Measurements from ENCODE around the gene MYB.
"Not testable (repeated sequence)": the region's sequence is repeated elsewhere in the genome, so short reads cannot be mapped to it uniquely, and the experiment has no call there.

Gene MYB

DNA sequence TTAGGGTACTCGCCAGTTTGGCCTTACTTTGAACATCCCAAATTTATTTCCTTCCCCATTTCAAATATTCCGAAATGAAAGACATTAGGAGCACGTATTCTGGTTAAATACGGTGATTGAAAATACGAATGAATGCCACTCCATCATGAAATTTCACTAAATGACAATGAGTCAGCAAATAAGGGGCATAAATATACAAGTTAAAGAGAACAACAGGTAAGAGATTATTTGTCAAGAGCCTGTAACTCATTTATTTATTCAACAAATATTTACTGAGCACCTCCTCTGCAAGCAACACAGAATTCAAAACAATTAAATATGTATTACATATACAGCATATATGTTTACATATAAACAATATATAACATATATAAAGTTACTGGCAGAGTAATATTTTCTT lies 44.8 kb downstream of the MYB start:
- no peak for DNase-seq

DNA sequence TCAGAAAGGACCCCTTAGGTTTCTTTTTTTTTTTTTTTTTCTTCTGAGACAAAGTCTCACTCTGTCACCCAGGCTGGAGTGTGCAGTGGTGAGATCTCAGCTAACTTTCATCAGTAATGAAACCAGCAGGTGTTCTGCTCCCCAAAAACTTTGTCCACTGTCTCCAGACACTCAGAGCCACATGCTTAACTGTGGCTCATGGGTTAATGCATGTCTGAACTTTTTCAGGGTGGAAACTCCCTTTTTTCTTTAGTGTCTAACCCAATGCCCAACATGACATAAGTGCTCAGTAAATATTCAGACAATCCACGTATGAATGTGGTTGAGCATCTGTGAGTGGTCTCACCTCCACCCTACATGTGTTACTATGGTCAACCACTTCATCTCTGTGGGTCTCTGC lies 45.4 kb downstream of the MYB start:
- DNase-seq = no peak

DNA sequence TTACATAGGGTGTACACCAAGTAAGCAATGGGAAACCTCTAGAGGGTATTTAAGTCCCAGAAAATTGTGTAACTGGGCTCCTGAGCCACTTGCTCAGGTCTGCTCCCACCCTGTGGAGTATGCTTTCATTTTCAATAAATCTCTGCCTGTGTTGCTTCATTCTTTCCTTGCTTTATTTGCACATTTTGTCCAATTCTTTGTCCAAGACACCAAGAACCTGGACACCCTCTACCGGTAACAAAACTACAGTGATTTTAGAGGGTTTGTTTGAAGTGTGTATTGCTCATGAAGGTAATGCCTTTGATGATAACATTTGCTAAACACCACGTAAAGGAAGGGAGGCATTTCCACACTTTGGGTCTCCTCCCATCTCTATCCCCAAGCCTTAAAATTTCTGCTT lies 46.2 kb downstream of the MYB start:
- DNase-seq = no peak

DNA sequence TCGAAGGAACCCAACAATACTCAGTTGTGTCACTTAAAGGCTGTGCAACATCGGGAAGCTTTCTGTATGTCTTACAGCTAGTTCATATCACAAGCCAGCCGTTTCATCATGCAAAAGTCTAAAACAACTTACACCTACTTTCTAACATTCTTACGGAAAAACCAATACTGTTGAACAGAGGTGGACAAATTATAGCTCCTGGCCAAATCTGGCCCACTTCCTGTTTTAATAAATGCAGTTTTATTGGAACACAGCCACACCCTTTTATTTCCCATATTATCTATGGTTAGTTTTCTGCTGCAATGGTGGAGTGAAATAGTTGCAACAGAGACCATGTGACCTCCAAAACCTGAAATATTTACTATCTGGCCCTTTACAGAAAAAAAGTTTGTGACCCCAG lies 46.6 kb downstream of the MYB start:
- DNase-seq = no peak

DNA sequence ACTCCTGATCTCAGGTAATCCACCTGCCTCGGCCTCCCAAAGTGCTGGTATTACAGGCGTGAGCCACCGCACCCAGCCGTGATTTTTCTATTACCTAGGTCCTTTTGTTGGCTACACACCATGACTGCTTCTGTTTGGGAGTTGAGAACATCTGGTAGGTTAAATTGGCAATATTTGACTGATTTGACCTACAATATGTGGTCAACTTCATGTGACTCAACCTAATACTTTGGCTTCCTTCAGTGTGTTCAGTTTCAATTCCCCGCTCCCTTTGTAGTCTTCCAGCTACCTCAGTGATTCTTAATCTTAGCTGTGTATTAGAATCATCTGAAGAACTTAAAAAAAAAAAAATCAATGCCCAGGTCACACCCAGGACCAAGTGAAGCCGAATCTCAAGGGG lies 47.4 kb downstream of the MYB start:
- no peak for DNase-seq

DNA sequence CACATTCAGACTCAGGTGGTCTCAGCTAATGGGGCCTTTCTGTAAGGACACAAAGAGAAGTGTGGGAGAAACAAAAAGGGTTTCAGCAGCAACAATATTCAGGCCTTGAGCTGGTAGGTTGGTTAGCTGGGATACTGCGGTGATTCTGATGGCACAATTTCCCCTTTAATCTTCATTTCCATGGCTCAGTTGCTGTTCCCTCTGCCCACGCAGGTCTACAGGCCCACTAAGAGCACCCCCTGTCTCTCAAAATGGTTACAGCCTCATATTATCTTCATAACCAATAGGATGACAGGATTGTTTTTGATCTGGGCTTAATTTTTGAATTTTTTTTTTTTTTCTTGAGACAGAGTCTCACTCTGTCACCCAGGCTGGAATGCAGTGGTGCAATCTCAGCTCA lies 48.9 kb downstream of the MYB start:
- DNase-seq = no peak

DNA sequence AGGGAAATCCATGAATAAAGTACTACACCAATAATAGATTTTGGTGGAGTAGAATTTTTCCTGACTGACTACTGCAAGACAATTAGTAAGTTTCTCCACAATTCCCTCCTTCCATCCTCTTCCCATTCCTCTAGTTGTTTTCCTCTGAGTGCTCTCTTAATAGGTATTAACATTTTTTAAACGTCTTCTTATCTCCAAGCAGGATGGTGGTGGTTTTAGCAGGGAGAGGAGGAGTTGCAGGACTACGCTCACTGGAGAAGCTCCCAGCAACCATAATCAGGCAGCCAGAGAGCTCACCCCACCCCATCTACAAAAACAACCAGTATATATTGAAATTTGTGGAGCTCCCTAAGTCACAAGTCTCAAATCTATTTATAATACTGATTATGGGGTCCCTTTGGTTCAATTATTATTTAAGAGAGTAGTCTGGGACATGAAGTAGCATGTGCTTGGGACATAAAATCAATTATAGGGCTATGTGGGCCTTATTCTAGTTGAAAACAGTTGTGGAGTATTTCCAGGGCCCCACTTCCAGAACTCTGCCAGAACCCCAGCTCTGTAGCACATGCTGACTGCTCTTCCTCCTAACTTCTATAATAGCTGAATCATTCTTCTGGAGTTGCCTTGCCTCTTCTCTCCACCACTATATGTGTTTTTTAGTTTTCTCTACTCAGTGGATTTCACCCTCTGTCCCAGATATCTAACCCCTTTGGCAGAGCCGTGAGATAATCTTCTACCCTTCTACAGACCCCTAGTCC lies 49.8 kb downstream of the MYB start:
- no peak for DNase-seq

DNA sequence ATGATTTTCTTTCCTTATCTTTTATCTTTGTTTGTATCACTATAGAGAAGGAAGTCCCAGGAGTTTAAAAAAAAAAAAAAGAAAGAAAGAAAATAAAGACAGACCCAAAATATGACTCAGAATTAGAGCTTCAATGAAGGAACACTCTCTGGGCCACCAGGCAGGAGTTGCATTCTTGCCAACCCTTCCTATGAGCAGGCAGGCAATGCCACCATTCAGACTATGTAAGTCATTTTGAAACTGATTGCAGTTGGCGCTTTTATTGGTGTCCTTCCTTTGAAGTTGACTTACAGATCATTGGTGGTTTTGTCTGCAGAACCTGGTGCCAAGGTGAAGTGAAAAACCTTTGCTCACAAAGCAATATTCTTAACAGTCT lies 50.3 kb downstream of the MYB start:
- DNase-seq = no peak

DNA sequence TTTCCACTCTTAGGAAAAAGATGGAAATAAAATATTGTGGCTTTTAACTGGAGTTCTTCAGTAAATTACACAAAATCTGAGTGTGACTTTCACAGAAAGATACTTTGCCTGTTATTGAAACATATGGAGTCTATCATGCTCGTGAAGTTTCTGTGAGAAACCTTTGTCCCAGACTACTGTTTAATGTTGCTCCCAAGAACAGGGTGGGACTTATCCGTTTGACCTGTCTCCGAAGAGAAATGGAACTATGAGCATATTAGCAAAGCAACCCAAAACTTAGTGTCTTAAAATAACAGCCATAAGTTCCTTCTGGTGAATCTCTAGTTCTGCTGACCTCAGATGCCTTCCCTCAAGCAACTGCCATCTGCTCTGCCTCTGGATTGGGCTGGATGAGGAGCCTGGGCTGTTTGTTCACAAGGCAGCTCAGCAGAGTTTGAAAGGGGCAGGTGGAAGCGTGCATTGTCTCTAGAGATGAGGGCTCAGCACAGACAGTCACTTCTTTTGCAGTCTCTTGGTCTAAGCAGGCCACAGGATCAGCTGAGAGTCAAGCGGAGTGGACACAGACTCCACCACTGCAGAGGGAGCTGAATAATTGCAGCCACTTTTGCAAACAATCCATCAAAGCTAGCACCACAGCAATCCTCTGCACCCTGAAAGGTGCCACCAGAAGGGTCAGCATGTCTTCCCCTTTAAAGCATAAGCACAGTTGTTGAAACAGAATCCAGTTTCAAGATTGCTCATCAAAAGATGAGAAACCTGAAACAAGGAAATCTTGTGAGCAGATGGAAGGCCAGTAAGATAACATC lies 52.8 kb downstream of the MYB start:
- no peak for DNase-seq

DNA sequence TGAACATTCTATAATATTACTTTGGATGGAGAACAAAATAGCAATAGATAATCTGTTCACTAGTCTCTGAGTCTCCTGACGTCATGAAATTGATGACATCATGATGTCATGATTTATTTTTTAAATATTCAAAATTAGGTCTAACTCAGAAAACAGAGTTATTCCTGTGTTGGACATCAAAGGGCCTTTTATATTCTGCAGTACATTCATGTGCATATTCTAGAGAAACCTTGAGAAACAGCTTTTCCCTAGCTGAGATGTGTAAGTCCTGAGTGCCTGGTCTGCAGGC lies 53.3 kb downstream of the MYB start:
- DNase-seq = no peak

DNA sequence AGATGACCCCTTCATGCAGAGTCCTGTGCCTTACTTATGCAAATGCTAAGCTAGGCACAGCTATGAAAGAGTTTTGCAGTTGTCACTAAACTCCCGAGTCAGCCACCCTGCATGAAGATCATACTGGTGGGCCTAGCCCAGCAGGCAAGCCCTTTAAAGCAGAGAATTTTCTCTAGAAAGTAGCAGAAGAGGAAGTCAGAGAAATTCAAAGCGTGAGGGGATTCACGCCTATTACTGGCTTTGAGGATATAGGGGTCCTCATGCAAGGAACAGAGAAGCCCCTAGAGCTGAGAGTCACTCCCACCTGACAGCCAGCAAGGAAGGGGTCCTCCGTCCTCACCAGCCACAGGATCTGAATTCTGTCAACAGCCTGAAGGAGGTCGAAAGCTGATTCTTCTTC lies 54.6 kb downstream of the MYB start:
- no peak for DNase-seq

DNA sequence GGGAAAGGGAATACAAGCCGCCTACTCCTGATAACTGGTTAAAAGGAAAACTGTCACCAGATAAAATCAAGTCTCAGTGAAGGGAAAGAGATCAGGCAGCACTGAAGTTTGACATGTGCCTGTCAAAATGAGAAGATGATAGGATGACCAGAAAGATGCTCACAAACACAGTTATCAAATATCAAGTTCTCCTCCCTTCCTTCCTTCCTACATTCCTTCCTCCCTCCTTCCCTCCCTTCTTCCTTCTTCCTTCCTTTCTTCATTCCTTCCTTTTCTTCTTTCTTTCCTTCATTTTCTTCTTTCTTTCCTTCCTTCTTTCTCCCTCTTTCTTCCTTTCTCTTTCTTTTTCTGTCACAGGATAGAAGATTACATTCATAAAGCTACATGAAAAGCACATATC lies 55.2 kb downstream of the MYB start:
- DNase-seq = no peak

DNA sequence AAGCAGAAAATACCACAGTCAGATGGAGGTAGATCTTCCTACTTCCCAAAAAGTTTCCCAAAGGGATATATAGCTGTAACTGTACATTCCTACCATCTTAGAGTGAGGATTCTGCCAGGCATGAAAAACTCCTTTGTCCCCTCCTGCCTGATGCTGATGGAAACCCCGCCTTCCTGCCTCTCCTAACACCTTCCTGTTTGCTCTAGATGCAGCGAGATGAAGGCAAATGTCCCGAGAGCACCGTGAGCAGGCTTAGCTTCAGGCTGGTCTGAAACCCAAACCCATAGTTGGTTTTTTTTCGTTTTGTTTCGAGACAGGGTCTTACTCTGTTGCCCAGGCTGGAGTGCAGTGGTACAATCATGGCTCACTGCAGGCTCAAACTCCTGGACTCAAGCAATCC lies 55.6 kb downstream of the MYB start:
- DNase-seq = no peak

DNA sequence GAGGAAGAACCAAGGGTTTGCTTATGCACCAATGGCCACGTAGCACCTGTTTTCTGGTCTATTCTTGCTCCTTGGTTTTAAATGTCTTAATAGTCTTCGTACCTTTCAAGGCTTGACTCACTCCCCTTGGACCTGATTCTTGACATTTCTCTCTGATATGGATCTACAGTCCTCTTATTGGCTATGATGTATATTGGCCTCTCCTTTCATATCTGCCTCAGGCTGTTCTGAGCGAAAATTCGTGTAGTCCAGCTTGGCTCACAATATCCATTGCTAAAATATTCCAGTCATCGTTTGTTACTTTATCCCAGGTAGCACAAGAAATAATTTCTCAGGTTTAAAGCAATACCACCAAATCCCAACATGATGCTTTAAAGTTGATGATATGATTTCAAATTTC lies 59.6 kb downstream of the MYB start:
- no peak for DNase-seq

DNA sequence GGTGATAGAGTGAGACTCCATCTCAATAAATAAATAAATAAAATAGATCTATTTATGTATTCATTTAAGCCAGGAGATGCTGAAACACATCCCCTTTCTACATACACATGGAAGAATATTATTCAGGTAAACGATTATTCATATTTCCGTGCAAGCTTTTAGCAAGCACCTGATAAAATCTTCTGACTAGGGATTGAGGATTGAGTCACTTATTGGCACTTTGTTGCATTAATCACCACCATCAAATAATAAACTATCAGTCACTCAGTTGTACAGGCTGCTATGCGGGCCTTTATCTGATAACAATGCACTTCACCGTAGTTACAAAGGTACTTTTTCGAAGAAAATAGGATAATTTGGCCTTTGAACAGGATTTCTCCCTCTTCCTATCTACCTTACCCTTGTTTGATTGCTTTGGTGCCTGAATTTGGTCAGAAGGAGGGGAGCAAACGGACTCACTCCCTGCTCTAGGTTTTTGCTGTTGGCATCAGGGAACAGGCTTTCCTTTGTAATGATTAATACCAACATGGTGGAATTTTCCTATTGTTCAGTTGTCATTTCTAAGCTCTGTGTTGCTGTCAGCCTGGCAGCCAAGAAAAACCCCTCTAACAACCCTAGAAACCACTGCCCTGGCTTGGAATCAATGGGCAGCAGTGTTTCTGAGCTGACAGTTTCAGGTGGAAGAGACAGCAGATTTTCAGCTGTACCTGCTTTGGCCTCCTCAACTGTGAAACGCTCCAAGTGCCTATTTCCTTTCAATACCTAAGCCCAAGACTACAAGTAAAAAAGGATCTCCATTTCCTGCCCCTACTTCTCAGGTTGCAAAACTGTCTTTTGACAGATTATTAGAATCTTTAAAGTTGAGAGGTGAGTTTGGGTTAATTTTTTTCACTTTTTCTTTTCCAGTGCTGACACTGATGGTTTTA lies 63.0 kb downstream of the MYB start:
- no peak for DNase-seq

DNA sequence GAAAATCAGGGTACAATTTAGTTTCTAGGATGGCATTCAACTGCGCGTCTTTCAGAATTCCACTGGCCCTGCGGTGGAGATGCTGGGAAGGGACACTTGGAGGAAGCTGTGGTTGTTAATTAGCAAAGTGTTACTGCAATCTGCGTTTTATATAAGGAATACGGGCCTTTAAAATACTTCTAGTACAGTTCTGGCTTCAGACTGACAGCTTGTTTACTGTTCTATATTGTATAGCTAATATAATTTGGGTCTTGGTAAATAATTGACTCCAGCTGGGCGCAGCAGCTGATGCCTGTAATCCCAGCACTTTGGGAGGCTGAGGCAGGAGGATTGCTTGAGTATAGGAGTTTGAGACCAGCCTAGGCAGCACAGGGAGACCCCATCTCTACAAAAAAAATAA lies 63.7 kb downstream of the MYB start:
- no peak for DNase-seq

DNA sequence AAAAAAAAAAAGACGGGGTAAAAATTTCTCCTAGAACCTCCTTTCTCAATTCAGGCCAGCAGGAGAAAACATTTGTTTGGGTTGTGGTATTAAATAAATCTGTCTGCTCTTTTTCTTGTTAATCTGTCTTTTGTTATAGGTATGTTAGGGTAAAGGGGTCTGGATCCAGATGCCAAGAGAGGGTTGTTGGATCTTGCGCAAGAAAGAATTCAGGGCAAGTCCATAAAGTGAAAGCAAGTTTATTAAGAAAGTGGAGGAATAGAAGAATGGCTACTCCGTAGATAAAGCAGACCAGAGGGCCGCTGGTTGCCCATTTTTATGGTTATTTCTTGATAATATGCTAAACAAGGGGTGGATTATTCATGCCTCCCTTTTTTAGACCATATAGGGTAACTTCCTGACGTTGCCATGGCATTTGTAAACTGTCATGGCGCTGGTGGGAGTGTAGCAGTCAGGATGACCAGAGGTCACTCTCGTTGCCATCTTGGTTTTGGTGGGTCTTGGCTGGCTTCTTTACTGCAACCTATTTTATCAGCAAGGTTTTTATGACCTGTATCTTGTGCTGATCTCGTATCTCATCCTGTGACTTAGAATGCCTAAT lies 65.4 kb downstream of the MYB start:
- DNase-seq = not testable (repeated sequence)

DNA sequence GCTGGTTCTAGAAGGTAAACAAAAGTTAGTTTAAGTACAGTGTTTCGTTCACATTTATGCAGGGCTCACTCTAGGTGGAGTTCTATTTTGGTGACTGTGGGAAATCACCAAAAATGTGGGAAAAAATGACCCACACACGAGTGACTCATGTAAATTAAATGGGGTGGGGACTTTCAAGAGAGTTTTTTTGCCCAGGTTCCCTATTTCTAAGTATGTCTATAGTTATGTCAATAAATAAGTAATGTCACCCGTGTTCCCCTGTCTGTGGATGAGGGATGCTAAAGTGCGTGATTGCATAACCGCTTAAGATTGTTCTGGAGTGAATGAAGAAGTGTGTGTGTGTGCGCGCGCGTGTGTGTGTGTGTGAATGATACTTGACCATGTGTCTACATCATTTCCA lies 69.1 kb downstream of the MYB start:
- DNase-seq = no peak

DNA sequence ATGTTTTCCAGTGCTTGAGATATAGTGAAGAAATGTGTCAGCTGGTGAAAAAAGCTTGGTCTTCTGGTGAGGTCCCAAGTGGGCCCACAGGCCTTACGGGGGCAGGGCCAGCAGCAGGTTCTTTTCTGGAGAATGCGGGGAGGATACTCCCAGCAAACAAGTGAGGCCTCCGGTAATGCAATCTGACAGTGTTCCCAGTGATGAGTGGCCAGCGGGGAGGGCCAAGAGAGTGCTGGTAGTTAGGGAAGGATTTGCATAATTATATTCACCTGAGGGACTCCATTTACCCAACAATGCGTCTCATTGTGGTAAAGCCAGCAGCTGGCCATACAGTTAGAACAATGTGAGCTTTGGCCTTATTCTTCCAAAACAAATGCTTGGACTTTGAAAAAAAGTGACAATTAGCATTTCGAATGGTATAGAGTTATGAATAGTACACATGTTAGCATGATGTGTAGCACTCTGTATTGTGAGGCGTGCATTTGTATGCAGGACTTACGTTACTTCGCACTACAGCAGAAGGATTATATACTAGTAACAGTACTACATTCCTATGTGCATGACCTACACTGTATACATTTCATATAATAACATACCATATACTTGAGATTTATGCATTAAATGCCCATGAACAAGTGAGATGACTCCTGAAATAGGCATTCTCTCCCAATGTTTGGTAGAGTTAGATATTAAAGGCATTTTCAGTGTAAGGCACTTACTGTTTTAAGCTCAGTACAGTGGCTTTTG lies 69.8 kb downstream of the MYB start:
- no peak for DNase-seq

DNA sequence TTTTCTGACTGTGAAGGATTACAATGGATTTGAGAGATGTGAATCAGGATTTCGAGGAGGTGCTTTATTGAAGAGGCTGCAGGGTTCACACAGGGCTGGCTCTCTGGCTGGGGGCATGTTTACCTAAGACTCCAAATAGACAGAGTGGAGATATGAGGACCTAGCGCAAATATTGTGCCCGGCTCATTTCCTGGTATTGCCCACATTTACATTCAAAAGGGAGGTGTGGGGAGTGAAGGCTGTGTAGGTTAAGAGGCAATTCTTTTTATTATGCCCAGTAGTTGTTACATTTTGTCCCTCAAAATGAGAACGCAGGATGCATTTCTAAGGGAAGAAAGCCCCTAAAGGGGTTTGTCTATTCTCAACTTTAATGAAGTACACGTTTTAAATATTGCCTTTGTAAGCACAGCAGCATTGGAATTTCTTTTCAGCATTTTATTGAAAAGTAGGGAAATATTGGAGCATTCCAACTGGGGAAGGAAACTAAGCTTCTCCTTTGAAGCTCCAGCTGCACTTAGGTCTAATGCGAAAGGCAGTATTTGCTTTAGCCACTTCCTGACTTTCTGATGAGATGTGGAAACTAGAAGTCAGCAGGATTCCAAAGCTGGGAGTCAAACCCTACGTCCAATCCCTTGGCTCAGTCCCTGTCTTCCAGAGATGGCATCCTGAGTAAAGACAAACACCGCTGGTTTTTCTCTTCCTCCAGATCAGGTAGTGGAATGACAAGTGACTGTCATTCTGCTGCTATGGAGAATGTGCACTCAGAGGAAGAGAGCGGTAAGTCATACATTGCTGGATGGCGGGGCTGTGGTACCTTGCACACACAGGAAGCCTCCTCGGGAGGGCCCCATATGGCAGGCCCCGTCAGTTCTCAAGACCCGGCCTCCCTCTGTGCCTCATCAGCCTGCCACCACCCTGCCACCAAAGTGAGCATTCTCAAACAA lies 70.7 kb downstream of the MYB start:
- DNase-seq = no peak

DNA sequence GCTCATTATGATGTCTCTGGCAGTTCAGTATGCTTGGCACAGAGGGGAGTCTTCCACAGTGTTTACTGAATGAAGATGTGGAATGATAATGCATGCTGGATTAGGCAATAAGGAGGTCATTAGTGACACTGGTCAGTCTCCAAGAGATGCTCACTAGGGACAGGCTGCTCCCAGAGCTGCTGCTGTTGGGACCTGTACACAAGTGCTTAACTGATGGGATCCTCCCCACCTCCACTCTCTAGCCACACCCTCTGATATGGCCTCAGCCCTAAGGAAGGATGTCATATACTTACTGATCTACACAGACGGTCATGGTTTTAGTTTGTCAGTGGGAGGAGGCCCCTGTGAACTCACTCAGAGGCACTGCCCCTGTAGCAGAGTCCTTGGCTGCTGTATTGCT lies 73.4 kb downstream of the MYB start:
- no peak for DNase-seq
